ENCODE data around the gene PGM2L1.

DNA sequence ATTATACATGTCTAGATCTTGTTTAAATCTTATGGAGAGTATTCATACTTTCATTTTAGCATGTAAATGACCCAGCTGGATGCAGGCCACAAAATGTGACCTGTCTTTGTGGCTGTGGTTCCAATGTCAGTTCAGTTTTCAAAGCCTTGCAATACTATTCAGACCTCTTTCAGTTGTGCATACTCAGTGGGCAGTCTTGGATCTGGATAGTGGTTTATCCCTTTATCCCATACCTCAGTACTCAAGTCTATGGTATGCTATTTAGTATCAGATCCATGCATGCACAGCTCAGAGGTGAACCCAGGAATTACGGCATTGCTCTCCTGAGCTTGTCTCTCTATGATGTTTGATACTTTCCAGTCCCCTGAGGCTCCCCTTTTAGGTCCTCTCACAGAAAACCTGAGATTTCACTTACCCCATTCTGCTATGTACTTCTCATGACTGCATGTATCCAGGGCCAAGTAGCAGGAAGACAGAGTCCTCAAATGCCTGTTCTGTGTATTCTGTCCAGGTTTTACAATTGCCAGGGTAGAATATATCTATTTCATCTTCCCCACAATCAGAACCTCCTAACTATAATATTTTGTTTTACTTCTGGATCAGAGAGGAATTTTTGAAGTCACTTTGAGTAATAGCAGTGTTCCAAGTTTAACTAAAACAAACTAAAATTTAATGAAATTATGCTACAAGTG lies 79.8 kb downstream of the PGM2L1 start:
- TF ChIP-seq CTCF (conservative IDR thresholded peaks at IDR 0.05; ENCODE audit: low read length) = no peak; the same call in 1 of the 2 replicates
- no peak for TF ChIP-seq EZH2phosphoT487 (IDR thresholded peaks at IDR 0.05; ENCODE audit: borderline replicate concordance)
